ENCODE data around the gene MARCHF5.

- TF ChIP-seq YY1 (IDR thresholded peaks at IDR 0.05; ENCODE audit: insufficient read depth, insufficient read length): no peak
- TF ChIP-seq ZNF274 (IDR thresholded peaks at IDR 0.05; ENCODE audit: low read depth, low read length): no peak
These were observed 90.6 kb downstream of the MARCHF5 start for GRCh38 chr10:92381543-92381954.

Data from NT2/D1 (cell line).